Mesothelial cell of epicardium (in vitro differentiated cells): ENCODE results near the gene LONP1. TPM values are rescaled to one million over a fixed set of nuclear protein-coding genes. Genes with fewer than 3 reads are reported as not detected.
A peak's percentile ranks its signal among the peaks of the same experiment; 100 is the strongest.
"Not testable (repeated sequence)": the region's sequence is repeated elsewhere in the genome, so short reads cannot be mapped to it uniquely, and the experiment has no call there.

Experiments used
- DNase-seq, 2 experiments: peaks; one replicate each; pipeline ENCODE4 v3.0.0; 2021; ENCODE audit warnings: low spot score in 2 of 2; ENCODE audit not compliant: unreplicated experiment in 2 of 2
- H3K27ac Mint-ChIP-seq: 2 replicates; pipeline ENCODE4 v1.8.0; 2021; ENCODE audit warnings: mixed read lengths
- H3K27me3 Mint-ChIP-seq: 2 replicates; pipeline ENCODE4 v1.8.0; 2021; ENCODE audit warnings: low read depth, mixed read lengths
- H3K36me3 Mint-ChIP-seq: 2 replicates; pipeline ENCODE4 v1.8.0; 2021; ENCODE audit warnings: mixed read lengths
- H3K4me1 Mint-ChIP-seq: 2 replicates; pipeline ENCODE4 v1.8.0; 2021; ENCODE audit warnings: mixed read lengths
- H3K4me3 Mint-ChIP-seq: 2 replicates; pipeline ENCODE4 v1.8.0; 2021; ENCODE audit warnings: mild to moderate bottlenecking, moderate library complexity, mixed read lengths
- H3K9me3 Mint-ChIP-seq: 2 replicates; pipeline ENCODE4 v1.8.0; 2021; ENCODE audit warnings: mixed read lengths
- CTCF ChIP-seq: fragments of 200-600 bp; sonication (generic); IDR thresholded peaks from one replicate; pipeline ENCODE4 v1.5.0; 2021; ENCODE audit warnings: antibody characterized with exemption; ENCODE audit not compliant: unreplicated experiment
- total RNA-seq: library from RNA; stranded (reverse); gene quantifications from 3 replicates; pipeline ENCODE4 v1.2.1, GENCODE V29; 2021

LONP1 gene
- total RNA-seq, 1 donor from 2014 or later = 69.8 TPM

GRCh38 chr19:5691822-5692722 is 27.9 kb downstream of the LONP1 start:
- Mint-ChIP-seq H3K27me3 (no peaks in the 10 kb centered on the region), H3K4me3 (peak overlapping the region; percentile 98), H3K36me3 (no peaks in the 10 kb centered on the region), H3K27ac (peak overlapping the region; percentile 80), H3K4me1 (peaks cover 16% of the 10 kb centered on the region), H3K9me3 (no peaks in the 10 kb centered on the region)
- DNase-seq = no peak
- TF ChIP-seq CTCF = no peak

GRCh38 chr19:5690955-5691821 is 28.8 kb downstream of the LONP1 start:
- no peak for DNase-seq
- Mint-ChIP-seq H3K36me3 (no peaks in the 10 kb centered on the region), H3K4me1 (peaks cover 16% of the 10 kb centered on the region), H3K27me3 (no peaks in the 10 kb centered on the region), H3K27ac (peak overlapping the region; percentile 97), H3K9me3 (no peaks in the 10 kb centered on the region), H3K4me3 (peak overlapping the region; percentile 98)
- TF ChIP-seq CTCF = no peak

- Mint-ChIP-seq H3K36me3 (no peaks in the 10 kb centered on the region), H3K9me3 (no peaks in the 10 kb centered on the region), H3K4me3 (peak within 1 kb of the TSS; percentile 98), H3K4me1 (peaks cover 16% of the 10 kb centered on the region), H3K27ac (peak within 1 kb of the TSS; percentile 97), H3K27me3 (no peaks in the 10 kb centered on the region)
- peak; percentile 90 for TF ChIP-seq CTCF
- peak; percentile 96 to 100 for DNase-seq
Observed at GRCh38 chr19:5690125-5690954, 29.6 kb downstream of the LONP1 start, which contains the start of gene RPL36. RPL36 (plus strand) TSS chr19:5690295; CDS start chr19:5690508, 213 bp downstream.

GRCh38 chr19:5688262-5688881 is 31.6 kb downstream of the LONP1 start:
- peaks cover 16% of the 10 kb centered on the region for H3K4me1 Mint-ChIP-seq
- not testable (repeated sequence) for H3K36me3 Mint-ChIP-seq, DNase-seq, H3K27ac Mint-ChIP-seq, H3K27me3 Mint-ChIP-seq, H3K9me3 Mint-ChIP-seq
- peak overlapping the region; percentile 53 for H3K4me3 Mint-ChIP-seq

- H3K36me3 Mint-ChIP-seq = no peaks in the 10 kb centered on the region
- DNase-seq = no peak
- peak overlapping the region; percentile 71 for H3K4me3 Mint-ChIP-seq
- H3K27ac Mint-ChIP-seq = no peak overlapping the region
- no peaks in the 10 kb centered on the region for H3K27me3 Mint-ChIP-seq
- no peaks in the 10 kb centered on the region for H3K9me3 Mint-ChIP-seq
- H3K4me1 Mint-ChIP-seq = peaks cover 18% of the 10 kb centered on the region
- TF ChIP-seq CTCF = no peak
Observed at GRCh38 chr19:5687360-5688198, 32.4 kb downstream of the LONP1 start.
